Inflammatory macrophage (primary cell): ENCODE measurements around the gene ZNF622.
"Not testable (repeated sequence)": the region's sequence is repeated elsewhere in the genome, so short reads cannot be mapped to it uniquely, and the experiment has no call there.

Source experiments
- DNase-seq, 2 donors: peaks; one replicate each; pipeline ENCODE4 v3.0.0-alpha.2; 2020 to 2022

ZNF622 gene

DNA sequence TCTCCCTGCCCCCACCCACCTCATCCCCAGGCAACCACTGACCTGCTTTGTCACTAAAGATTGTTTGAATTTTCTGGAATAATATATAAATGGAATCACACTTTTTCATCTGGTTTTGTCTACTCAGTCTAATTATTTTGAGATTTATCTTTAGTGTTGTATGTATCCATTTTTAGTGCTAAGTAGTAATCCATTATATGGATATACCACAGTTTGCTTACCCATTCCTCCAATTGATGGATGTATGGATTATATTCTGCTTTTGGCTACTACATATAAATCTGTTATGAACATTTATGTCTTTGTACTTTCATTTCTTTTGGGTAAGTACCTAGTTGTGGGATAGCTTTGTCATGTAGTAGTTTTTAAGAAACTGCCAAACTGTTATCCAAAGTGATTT is 14.5 kb upstream of the ZNF622 start:
- no peak for DNase-seq

GRCh38 chr5:16477541-16477940 is 11.9 kb upstream of the ZNF622 start:
- DNase-seq, result no peak

DNA sequence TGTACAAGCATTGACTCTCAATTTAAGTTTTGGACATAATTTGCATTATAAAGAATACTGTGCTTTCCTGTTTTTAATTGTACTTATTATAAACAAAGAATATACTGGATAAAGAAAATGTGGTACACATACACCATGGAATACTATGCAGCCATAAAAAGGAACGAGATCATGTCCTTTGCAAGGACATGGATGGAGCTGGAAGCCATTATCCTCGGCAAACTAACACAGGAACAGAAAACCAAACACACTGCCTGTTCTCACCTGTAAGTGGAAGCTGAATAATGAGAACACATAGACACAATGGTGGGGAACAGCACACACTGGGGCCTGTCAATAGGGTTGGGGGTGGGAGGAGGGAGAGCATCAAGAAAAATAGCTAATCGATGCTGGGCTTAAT is 10.8 kb upstream of the ZNF622 start:
- not testable (repeated sequence) for DNase-seq

GRCh38 chr5:16471387-16471786 is 5.8 kb upstream of the ZNF622 start:
- no peak for DNase-seq

DNA sequence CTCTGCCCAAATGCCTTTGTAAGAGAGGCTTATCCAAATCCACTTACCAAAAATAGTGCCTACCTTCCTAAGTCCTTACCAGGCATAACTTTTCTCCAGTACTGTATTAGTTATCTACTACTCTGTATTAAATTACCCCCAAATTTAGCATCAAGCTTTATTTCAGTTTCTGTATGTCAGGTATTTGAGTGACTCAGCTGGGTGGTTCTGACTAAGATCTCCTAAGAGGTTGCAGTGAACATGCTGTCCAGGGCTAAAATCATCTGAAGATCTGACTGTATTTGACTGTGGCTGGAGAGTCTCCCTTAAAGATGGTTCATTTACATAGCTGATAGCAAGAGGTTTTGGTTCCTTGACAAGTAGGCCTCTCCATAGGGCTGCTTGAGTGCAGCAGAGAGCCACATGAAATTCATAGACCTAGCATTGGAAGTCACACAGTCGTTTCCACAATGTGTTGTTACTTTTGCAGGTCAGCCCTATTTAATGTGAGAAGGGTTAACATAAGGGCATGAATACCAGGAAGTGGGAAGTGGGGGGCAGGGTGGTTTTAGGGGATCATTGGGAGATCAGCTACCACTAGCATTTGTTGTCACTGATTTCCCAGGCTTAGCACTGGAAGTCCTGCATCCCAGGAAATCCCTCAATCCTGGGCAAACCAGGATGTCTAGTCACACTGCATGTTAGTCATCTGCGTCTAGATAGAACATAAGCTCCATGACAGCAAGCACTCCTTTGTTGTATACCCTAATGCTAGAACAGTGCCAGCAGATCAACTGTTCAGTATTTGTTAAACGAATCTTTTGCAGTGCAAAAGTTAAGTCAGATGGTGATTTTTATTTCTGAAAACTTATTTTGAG is 2.0 kb upstream of the ZNF622 start:
- no peak for DNase-seq

DNA sequence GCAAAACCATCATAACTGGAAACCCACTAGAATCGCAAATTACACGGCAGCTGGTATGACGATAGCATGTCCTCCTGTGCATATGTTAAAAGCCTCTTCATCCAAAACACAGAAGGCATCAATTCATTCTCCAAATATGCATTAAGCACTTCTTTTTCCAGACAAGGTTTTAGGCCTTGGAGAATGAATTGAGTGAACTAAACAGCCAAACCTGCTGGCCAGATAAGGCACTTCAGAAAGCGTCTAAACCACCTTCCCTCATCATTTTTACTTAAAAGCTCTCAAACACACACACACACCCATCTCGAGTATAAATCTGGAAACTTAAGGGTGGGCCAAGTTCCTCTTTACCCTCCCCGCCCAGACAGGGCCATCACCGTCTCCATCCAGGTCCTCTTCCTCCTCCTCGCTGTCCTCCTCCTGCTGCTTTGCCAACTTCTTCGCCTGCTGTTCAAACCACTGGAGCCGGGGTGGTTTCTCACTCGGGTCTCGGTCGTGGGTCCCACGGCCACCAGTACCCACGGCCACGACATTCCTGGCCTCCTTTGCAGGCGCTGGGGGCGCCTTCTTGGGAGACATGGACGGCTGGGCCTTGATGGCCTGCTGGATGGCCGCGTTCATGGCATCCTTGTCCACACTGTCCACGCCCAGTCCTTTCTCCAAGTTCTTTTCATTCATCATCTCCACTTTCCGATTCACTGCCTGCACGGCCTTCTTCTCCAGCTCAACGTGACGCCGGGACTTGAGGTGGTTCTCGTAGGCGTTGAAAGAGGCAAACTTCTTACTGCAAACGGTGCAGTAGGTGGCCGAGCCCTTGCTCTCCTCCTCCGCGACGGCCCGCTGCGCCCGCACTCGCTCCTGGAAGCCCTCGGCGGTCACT is 696 bp downstream of the ZNF622 start:
- DNase-seq, result peak in 1 of 2 donors; percentile 30

GRCh38 chr5:16464231-16464630 is 1.4 kb downstream of the ZNF622 start:
- peak in 1 of 2 donors; percentile 5 for DNase-seq

DNA sequence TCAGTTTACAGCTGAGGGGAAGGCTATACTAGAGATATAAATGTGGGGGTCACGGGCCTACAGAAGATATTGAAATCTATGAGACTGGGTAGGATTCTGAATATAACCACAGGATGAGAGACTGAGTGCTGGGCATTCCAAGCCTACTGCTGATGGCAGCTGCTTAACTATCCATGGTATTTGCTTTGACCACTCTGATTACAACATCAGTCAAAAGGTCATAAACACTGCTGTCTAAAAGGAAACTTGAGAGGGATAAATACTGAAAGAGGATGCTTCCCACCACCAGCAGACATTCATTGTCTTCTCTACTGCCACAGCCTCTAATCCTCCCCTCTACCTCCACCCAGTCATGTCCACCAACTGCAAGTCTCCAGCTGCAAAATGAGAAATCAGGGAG is 3.8 kb downstream of the ZNF622 start:
- no peak for DNase-seq

- no peak for DNase-seq
Measured at GRCh38 chr5:16461026-16461425, 4.6 kb downstream of the ZNF622 start.

DNA sequence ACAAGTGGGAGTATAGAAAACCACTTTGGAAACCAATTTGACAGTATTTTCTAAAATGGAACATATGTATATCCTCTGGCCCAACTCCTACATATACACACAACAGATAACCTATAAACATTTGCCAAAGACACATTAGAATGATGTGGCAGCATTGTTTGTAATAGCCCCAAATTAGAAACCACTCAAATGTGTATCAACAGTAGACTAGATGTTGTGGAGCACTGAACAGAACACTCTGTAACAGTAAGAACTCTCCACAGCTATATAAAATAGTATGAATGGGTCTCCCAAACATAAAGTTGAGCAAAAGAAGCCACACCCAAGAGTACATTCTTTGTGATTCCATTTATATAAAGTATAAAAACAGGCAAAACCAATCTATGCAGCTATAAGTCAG is 6.1 kb downstream of the ZNF622 start:
- DNase-seq, result no peak

DNA sequence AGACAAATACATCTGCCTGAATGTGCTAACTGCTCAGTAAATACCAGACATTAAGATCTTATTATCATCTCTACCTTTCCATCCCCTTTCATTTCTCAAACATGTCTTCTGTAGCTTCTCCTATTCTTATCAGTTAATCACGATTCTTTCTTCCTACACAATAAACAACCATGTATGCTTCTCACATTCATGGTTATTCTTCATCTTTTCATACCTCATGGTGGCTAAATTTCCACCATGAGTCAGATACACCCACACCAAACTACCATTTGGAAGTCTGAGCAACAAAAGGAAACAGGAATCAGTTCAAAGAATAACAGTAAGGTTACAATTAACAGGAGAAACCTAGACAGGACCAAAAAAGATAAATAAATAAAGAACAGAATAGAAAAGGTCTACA is 7.7 kb downstream of the ZNF622 start:
- DNase-seq, result peak; percentile 25 to 34

- no peak for DNase-seq
Measured at GRCh38 chr5:16457451-16457850, 8.1 kb downstream of the ZNF622 start.

- DNase-seq, result peak; percentile 83 to 88
Measured at GRCh38 chr5:16456103-16456832, 9.3 kb downstream of the ZNF622 start.

DNA sequence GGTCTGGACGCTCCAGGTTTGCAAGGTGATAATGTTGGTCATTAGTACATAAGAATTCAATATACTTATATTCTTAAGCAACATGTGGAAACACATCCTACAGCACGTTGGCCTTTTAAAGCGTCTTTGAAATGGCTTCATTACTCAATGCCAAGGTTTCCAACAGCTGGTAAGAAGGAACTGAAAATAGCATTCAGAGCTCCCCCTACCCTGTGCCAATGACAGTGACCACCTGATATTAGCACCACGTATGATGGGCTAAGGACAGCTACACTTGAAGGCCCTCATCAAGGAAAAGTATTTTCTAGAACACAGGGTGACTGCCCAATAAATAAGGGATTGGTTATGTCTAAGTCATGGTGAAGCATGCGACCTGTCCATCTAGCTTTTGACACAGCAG is 9.9 kb downstream of the ZNF622 start:
- DNase-seq, result peak; percentile 76 to 81

GRCh38 chr5:16454686-16455085 is 10.9 kb downstream of the ZNF622 start:
- DNase-seq, result peak; percentile 48 to 57

GRCh38 chr5:16453609-16454008 is 12.0 kb downstream of the ZNF622 start:
- no peak for DNase-seq

DNA sequence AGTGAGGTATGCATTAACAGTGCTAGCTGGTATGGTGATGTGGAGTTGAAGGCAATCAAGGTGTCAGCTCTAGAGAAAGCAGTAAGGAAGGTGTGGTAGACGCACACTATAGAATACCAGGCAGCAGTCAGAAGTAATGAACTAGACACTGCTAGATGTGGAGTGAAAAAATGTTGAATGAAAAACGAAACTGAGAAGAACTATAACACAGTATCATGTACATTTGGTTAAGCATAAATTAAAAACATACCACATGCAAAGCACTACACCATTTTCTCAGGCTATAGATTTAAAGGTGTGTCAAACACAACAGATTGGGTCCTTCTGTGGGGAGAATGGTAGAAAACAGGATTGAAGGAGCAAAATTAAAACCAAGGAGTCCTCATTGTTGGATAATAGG is 15.4 kb downstream of the ZNF622 start:
- no peak for DNase-seq

DNA sequence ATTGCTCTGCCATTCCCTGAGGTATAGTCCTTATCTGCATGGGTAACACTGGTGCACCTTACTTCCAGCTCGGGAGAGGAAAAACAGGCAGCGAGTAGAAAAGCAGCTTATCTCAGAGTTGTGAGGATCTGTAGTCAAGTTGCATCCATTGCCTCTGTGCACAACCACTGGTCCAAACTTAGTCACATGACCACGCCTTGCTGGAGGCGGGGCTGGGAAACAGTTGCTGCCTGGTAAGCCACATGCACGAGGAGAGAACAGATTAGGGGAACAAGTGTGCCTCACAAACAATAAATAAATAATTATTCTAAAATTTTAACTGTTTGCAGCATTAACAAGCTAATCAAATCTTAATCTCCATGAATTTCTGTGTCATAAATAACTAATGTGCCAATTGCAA is 18.6 kb downstream of the ZNF622 start:
- DNase-seq, result no peak

DNA sequence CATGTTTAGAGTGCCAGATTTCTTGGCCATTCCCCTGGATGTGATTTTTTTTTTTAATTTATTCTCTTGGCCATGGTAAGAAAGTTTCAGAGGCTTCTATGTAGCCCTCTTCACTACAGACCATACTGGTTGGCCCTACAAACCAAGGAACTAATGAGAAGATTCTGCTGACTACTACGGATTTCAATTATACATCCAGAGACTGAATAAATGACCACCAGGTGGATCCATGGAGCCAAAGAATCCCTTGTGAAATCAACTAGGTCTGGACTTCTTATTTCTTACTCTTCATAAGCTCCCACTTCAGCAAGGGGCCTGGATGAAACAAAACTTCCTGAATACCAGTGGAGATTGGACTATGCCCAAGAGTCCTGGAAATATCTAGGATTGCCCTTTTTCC is 27.6 kb downstream of the ZNF622 start:
- DNase-seq, result no peak

DNA sequence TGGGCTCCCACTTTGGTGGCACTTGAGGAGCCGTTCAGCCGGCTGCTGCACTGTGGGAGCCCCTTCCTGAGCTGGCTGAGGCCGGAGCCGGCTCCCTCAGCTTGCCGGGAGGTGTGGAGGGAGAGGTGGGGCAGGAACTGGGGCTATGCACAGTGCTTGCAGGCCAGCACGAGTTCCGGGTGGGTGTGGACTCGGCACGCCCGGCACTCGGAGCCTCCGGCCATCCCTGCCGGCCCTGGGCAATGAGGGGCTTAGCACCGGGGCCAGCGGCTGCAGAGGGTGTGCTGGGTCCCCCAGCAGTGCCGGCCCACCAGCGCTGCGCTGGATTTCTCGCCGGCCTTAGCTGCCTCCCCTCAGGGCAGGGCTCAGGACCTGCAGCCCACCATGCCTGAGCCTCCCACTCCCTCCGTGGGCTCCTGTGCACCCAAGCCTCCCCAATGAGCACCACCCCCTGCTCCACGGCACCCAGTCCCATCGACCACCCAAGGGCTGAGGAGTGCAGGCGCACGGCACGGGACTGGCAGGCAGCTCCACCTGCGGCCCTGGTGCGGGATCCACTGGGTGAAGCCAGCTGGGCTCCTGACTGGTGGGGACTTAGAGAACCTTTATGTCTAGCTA is 29.4 kb downstream of the ZNF622 start:
- not testable (repeated sequence) for DNase-seq

DNA sequence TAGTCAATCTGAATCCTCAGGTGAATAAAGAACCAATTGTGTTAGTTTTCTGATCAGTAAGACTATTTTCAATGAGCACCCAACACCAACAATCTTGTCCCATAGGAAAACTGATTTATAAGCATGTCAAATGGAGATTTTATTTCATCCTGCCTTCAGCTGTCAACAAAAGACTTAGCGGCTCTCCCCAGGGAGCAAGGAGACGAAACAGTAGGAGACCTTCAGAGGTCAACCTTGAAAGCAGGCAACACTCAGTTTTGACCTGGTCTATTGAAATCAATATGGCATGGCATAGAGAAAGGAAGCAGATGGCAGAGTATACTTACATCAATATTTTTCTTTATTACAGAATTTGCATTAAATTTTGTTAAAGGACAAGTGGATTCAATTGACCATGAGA is 34.1 kb downstream of the ZNF622 start:
- DNase-seq, result no peak

DNA sequence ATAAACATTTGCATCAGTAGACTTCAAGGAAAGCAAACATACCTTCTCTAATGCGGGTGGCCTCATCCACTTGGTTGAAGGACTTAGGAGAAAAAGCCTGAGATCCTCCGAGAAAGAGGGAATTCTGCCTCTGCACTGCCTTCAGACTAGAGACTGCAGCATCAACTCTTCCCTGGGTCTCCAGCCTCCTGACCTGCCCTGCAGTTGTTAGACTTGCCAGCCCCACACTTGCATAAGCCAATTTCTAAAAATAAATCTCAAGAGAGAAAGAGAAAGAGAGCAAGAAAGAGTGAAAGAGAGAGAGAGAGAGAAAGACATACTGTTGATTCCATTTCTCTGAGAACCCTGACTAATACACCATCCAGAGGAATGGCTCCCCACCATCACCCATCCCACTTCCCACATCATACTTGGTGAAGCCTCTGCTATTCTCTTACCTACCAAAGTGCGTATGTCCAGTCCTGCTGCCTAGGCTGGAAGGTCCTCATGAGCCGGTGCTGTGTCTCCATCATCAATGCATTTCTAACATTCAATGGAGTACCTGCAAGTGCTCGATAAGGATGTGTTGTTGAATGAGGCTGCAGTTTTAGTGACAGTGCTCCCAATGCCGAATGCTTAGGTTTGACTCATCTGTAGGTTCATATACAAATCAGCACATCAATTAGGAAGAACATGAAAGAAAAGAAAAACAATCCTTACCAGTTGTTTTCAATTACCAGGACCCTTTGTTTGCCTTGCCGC is 35.1 kb downstream of the ZNF622 start:
- no peak for DNase-seq
